Kidney tubule cell (primary cell): ENCODE measurements around the gene CRYBA1.
"Not testable (repeated sequence)": the region's sequence is repeated elsewhere in the genome, so short reads cannot be mapped to it uniquely, and the experiment has no call there.

Experiments used
- DNase-seq: peaks from one replicate; pipeline ENCODE4 v3.0.0-alpha.2; 2018; ENCODE audit warnings: low spot score

Gene CRYBA1

GRCh38 chr17:29246628-29247027 is at the start of gene CRYBA1:
Gene CRYBA1 (plus strand): TSS chr17:29246859. CDS start chr17:29246864, 5 bp downstream.
- DNase-seq: no peak

GRCh38 chr17:29197516-29198272 is 49.0 kb upstream of the CRYBA1 start:
- DNase-seq: no peak

DNA sequence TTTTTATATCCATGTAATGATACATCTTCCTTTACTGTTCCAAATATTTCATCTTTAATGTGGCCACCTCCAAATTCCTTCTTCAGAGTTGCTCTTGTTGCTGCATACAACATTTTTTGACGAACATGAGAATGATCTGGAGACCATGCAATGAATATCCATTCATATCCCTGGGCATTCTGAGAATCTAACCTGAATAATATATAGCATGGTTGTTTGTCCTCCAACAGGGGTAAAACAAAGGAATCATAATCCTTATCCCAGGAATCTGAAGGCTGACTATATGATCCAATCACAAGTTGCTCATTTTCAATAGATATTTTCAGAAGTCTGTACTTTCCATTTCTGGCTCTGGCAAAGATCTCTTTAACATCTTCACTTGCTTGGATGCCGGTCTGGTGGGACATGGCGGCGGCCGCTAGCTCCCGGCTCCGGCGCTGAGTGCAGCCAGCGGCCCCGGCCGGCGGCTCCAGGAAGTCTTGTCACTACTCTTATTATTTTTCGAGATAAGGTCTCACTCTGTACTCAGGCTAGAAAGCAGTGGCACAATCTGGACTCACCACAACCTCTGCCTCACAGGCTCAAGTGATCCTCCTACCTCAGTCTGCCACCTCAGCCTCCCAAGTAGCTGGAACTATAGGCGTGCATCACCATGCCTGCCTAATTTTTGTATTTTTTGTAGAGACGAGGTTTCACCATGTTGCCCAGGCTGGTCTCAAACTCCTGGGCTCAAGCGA is 42.4 kb upstream of the CRYBA1 start:
- not testable (repeated sequence) for DNase-seq

DNA sequence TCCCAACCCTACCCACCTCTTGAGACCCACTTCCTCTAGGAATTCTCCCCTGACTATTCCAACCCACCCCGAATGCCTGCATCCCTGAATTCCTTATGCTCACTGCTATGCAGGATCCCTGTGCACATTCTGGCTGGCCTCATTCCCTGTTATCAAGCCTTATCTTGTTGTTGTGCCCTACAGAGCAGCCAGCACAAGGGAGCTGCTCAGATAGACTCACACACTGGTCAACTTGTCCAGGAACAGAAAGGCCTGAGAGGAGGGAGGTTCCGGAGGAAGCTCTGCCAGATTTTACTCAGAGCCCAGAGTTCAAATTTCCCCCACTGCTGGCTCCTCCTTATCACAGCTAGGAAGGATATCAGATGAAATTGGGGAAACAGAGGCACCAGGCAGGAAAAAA is 41.6 kb upstream of the CRYBA1 start:
- DNase-seq: no peak

GRCh38 chr17:29207975-29208374 is 38.7 kb upstream of the CRYBA1 start:
- no peak for DNase-seq

DNA sequence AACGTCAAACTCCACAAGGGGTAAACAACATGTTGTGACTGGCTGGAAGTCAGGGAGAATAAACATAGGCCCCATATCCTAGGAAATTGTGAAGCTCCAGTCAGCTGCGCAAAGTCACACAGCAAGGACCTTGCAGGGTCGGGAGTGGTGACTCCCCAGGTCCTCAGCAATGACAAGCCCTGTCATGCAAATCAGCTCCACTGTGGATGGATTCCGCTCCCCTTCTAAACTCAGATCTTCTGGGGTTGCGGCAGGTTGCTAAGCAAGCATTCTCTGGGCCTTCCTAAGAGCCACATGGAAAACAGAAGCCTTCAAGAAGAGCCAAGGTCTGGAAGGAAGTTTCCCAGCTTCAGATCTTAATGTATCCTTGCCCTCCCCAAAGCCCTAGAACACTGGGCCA is 37.6 kb upstream of the CRYBA1 start:
- no peak for DNase-seq

DNA sequence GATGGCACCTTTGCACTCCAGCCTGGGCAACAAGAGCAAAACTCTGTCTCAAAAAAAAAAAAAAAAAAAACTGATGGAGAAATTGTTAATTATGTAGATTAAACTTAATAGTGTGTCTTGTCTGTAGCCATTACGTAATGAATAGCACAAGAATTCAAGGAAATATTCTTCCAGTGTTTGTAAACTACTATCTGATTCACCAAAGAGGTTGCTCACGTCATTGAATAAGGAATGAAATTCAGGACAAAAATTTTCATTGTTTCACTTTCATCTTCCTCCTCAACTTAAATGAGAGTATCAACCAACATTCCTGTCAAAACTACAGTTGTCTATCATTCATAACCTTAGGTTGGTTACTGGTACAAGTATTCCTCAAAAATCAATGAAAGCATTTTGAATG is 35.8 kb upstream of the CRYBA1 start:
- no peak for DNase-seq

DNA sequence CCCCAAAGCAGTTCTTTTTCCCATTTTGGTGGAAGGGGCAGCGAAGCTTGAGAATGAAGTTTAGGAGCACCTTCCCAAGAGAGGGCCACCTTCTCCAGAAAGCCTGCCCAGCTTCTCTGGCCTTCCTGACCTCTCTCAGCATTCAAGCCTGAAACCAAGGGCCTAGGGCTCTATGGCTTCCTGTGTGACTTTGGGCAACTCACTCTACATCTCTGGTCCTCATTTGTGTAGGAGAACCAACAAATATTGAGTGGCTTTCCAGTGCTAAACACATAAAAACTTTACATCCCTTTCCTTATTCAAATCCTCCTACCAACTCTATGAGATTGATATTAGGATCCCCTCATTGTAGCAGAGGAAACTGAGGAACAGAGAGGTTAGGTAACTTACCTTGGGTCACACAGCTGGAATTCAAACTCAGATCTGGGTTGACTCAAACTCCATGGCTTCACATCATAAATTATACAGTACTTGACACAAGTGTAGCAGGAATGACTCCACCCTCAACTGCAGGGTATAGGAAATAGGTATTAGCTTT is 34.5 kb upstream of the CRYBA1 start:
- DNase-seq: no peak

DNA sequence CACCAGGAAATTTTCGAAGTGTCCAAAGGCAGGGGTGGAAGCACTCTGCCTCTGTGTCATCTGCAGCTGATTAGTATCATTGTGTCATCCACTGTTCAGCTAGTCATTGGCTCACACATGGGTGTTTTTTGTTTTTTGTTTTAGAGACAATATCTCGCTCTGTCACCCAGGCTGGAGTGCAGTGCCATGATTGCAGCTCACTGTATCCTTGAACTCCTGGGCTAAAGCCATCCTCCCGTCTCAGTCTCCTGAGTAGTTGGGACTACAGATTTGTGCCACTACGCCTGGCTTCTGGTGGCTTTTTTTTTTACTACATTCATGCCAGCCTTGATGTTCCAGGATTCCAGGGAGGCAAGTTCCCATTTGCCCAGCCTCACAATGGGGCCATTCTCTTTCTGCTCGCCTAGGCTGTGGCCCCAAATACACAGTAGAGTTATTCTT is 34.0 kb upstream of the CRYBA1 start:
- DNase-seq: no peak

DNA sequence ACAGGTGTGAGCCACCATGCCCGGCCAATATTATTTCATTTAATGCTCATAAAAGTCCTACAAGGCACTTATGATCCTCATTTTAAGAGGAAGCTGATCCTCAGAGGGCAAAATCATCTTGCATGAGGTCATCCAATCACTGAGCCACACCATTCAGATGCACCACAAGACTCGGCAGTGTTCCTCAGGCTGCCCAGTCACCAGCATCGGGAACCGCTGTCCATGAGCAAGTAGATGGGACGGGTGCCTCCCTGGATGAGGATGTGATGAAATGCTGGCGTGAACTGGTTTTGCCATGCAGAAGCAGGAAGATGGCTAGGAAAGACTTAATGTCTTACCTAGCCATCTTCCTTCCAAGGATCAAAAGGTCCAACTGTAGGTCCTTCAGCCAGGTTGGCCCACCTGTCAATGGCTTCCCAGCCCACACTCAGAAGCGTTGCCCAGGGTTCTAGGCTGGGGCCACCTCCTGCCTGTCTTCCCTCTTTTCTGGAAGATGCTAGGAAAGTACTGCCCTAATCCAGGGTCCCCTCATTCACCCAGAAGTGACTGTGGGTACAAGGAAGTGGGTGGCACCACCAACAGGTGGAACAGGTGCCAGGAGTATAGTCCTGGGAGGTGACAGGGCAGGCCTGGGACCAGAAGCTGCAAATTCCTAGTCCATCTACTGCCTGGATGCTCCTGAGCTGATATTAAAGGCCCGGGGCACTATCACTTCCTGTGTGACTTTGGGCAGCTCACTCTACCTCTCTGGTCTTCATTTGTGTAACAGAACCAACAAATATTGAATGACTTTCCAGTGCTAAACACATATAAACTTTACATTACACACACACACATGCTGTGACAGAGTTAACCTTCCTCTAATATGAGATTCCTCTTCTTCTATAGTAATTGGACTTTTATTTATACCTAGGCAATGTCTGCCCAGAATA is 32.2 kb upstream of the CRYBA1 start:
- DNase-seq: no peak

GRCh38 chr17:29215174-29215573 is 31.5 kb upstream of the CRYBA1 start:
- no peak for DNase-seq

- DNase-seq: peak; percentile 74
Observed at GRCh38 chr17:29215717-29216116, 30.9 kb upstream of the CRYBA1 start.

DNA sequence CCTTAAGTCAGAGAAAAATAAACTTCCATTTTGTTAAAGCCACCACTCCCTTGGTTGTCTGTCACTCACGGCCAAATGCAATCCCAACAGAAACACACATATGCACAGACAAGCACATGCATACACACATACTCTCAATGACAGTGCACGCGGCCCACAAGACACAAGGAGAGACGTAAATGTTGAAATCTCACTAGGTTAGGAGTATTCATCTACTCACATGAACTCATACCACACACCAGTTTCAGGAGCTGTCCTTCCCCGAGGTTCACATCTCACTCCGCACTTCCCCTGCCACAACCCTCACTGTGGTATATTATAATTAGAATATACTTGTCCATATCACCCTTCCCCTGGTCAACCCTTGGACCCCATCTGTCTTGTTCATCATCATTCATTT is 30.5 kb upstream of the CRYBA1 start:
- DNase-seq: no peak

DNA sequence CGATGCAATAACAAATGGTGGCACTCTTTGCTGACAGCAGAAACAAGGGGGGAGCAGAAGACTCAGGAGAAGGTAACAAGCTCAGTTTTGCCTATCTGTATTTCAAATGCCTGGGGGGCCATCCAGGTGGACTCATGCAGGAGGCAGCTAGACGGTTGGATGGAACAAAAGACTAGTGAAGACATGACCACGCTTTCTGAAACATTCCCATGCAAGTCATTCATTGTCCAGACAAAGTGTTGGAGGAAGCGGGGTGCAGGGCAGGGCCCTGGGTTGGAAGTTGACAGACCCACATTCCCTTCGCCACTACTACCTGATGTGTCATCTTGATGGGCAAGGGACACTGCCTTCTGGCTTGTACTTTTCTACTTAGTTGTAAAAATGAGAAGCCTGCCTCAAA is 29.8 kb upstream of the CRYBA1 start:
- peak; percentile 72 for DNase-seq

- peak; percentile 72 for DNase-seq
Observed at GRCh38 chr17:29219378-29220047, 27.1 kb upstream of the CRYBA1 start.

DNA sequence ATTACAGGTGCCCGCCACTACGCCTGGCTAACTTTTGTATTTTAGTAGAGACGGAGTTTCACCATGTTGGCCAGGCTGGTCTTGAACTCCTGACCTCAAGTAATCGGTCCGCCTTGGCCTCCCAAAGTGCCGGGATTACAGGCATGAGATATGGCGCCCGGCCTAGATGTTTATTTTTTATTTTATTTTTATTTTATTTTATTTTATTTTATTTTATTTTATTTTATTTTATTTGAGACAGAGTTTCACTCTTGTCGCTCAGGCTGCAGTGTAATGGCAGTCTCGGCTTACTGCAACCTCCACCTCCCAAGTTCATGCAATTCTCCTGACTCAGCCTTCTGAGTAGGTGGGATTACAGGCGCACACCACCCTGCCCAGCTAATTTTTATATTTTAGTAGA is 25.3 kb upstream of the CRYBA1 start:
- not testable (repeated sequence) for DNase-seq

DNA sequence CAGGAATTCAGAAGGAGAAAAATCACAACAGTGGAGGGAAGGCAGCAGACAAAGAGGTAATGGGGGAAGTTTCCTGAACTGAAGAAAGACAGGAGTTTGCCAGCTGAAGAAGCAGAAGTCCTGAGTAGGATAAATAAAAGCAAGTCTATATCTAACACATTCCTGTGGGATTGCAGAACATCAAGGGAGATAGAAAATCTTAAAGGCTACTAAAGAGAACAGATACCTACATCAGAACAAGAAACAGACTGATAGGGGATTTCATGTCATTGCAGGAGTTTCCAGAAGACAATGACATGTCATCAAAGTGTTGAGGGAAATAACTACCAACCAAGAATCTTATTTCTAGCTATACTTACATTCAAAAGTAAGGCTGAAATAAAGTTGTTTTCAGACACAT is 21.3 kb upstream of the CRYBA1 start:
- DNase-seq: no peak

DNA sequence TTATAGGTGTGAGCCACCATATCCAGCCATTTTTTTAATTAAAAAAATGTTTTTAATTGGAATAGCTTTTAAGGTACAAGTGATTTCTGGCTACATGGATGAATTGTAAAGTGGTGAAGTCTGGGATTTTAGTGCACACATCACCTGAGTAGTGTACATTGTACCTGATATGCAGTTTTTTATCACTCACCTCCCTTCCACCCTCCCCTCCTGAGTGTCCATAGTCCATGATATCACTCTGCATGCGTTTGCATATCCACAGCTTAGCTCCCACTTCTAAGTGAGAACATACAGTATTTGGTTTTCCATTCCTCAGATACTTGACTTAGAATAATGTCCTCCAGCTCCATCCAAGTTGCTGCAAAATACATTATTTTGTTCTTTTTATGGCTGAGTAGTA is 13.4 kb upstream of the CRYBA1 start:
- DNase-seq: no peak

DNA sequence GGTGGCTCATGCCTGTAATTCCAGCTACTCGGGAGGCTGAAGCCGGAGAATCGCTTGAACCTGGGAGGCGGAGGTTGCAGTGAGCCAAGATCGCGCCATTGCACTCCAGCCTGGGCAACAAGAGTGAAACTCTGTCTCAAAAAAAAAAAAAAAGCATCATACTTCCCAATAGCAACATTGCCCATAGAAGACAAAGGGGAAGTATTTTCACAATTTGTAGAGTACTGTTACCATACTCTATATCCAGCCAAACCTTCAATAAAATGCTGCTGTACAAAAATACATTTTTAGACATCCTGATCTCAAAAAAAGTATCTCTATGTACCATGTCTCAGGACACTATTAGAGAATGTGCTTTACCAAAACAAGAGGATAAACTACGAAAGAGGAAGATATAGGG is 11.7 kb upstream of the CRYBA1 start:
- not testable (repeated sequence) for DNase-seq

GRCh38 chr17:29235904-29236303 is 10.8 kb upstream of the CRYBA1 start:
- no peak for DNase-seq

- peak; percentile 70 for DNase-seq
Observed at GRCh38 chr17:29237476-29238132, 9.1 kb upstream of the CRYBA1 start.
